ENCODE results near the gene ANKRD16.

Gene ANKRD16

GRCh38 chr10:5905854-5906507 is 16.3 kb upstream of the ANKRD16 start (continued):
- no peak for TF ChIP-seq POU6F1 (CRISPR knock-in tag; IDR thresholded peaks at IDR 0.05; ENCODE audit: borderline replicate concordance, low read depth)
- no peak for TF ChIP-seq BACH2 (CRISPR knock-in tag; IDR thresholded peaks at IDR 0.05; ENCODE audit: borderline replicate concordance)
- TF ChIP-seq GLIS3 (CRISPR knock-in tag; IDR thresholded peaks at IDR 0.05) = no peak
- TF ChIP-seq TOX (CRISPR knock-in tag; IDR thresholded peaks at IDR 0.05; ENCODE audit: borderline replicate concordance) = no peak
- no peak for TF ChIP-seq ARNTL (CRISPR knock-in tag; IDR thresholded peaks at IDR 0.05; ENCODE audit: borderline replicate concordance, low read depth)

- no peak for ATAC-seq
- TF ChIP-seq ZC3H10 (CRISPR knock-in tag; IDR thresholded peaks at IDR 0.05) = no peak
- no peak for TF ChIP-seq RARB (CRISPR knock-in tag; IDR thresholded peaks at IDR 0.05)
Observed at GRCh38 chr10:5904227-5904626, 14.5 kb upstream of the ANKRD16 start.

- TF ChIP-seq ZC3H10 (CRISPR knock-in tag; IDR thresholded peaks at IDR 0.05) = no peak
- no peak for TF ChIP-seq ARNTL (CRISPR knock-in tag; IDR thresholded peaks at IDR 0.05; ENCODE audit: borderline replicate concordance, low read depth)
- TF ChIP-seq TCF4 (CRISPR knock-in tag; IDR thresholded peaks at IDR 0.05; ENCODE audit: borderline replicate concordance) = no peak
- TF ChIP-seq TSHZ2 (CRISPR knock-in tag; IDR thresholded peaks at IDR 0.05) = no peak
- no peak for TF ChIP-seq PATZ1 (CRISPR knock-in tag; IDR thresholded peaks at IDR 0.05; ENCODE audit: borderline replicate concordance)
- no peak for TF ChIP-seq GLIS3 (CRISPR knock-in tag; IDR thresholded peaks at IDR 0.05)
- no peak for TF ChIP-seq ZNF70 (CRISPR knock-in tag; IDR thresholded peaks at IDR 0.05)
- TF ChIP-seq CSRNP3 (CRISPR knock-in tag; IDR thresholded peaks at IDR 0.05) = no peak
- TF ChIP-seq CSDC2 (CRISPR knock-in tag; IDR thresholded peaks at IDR 0.05) = no peak
- no peak for TF ChIP-seq CREB5 (CRISPR knock-in tag; IDR thresholded peaks at IDR 0.05; ENCODE audit: low read depth)
- TF ChIP-seq PPARA (CRISPR knock-in tag; IDR thresholded peaks at IDR 0.05; ENCODE audit: borderline replicate concordance) = no peak
- no peak for TF ChIP-seq RARB (CRISPR knock-in tag; IDR thresholded peaks at IDR 0.05)
- TF ChIP-seq ESRRG (CRISPR knock-in tag; IDR thresholded peaks at IDR 0.05) = no peak
- no peak for TF ChIP-seq ZNF8 (CRISPR knock-in tag; IDR thresholded peaks at IDR 0.05)
- ATAC-seq = no peak
Observed at GRCh38 chr10:5903563-5903962, 13.9 kb upstream of the ANKRD16 start.

GRCh38 chr10:5902511-5903274 is 13.0 kb upstream of the ANKRD16 start:
- no peak for ATAC-seq
- TF ChIP-seq CREB5 (CRISPR knock-in tag; IDR thresholded peaks at IDR 0.05; ENCODE audit: low read depth) (no peak), OSR1 (CRISPR knock-in tag; IDR thresholded peaks at IDR 0.05) (no peak), PPARA (CRISPR knock-in tag; IDR thresholded peaks at IDR 0.05; ENCODE audit: borderline replicate concordance) (no peak), CSRNP3 (CRISPR knock-in tag; IDR thresholded peaks at IDR 0.05) (no peak), ISL1 (CRISPR knock-in tag; IDR thresholded peaks at IDR 0.05) (no peak), TSHZ2 (CRISPR knock-in tag; IDR thresholded peaks at IDR 0.05) (no peak)

All from SK-N-SH treated with all-trans-retinoic acid at 6 μM for 48 hours (cell line).